GM12891 (cell line): ENCODE measurements around the gene B3GALT5.

Experiments
- POLR2A ChIP-seq: IDR thresholded peaks from 2 replicates; pipeline ENCODE4 v1.6.1; 2011; ENCODE audit warnings: low read depth, low read length, control low read depth
- POLR2AphosphoS5 ChIP-seq: IDR thresholded peaks from 2 replicates; pipeline ENCODE4 v1.6.1; 2011; ENCODE audit warnings: low read depth, low read length, control low read depth
- SPI1 ChIP-seq: IDR thresholded peaks from 2 replicates; pipeline ENCODE4 v1.6.1; 2011; ENCODE audit warnings: low read depth, low read length, control low read depth
- TAF1 ChIP-seq: IDR thresholded peaks from 2 replicates; pipeline ENCODE4 v1.6.1; 2011; ENCODE audit warnings: low read depth, low read length, control low read depth

GRCh38 chr21:39651206-39651605 is 38.5 kb downstream of the B3GALT5 start:
- TF ChIP-seq POLR2AphosphoS5 (no peak), POLR2A (no peak), TAF1 (no peak), SPI1 (no peak)
